GM23248 (cell line): ENCODE results near the gene FOXL3.

Experiments used
- EZH2 ChIP-seq: fragments of 200-600 bp; sonication (generic); IDR thresholded peaks from 2 replicates; pipeline ENCODE4 v1.6.1; 2018; ENCODE audit warnings: antibody characterized with exemption, mild to moderate bottlenecking; ENCODE audit not compliant: insufficient read depth, poor library complexity, severe bottlenecking
- EZH2phosphoT487 ChIP-seq: fragments of 200-600 bp; sonication (generic); IDR thresholded peaks from 2 replicates; pipeline ENCODE4 v1.6.1; 2018; ENCODE audit warnings: antibody characterized with exemption, moderate library complexity, mild to moderate bottlenecking, low read depth; ENCODE audit not compliant: insufficient read depth

DNA sequence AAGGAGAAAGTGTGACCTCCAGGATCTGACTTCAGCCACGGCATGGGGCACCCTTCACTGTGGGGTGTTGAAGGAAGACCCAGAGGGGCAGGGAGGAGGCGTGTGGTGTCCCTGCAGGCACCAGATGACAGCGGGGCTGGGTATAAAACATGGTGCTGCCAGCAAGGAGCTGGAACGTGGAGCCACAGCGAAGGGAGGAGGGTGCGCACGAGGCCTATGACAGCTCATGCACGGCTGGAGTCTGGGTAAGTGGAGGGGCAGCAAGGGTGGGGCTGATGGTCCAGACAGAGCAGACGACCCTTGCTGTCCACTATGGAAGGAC is 27.8 kb upstream of the FOXL3 start:
- TF ChIP-seq EZH2 (no peak), EZH2phosphoT487 (no peak)
